ENCODE results near the gene PPRC1.

PPRC1 gene, protein sequence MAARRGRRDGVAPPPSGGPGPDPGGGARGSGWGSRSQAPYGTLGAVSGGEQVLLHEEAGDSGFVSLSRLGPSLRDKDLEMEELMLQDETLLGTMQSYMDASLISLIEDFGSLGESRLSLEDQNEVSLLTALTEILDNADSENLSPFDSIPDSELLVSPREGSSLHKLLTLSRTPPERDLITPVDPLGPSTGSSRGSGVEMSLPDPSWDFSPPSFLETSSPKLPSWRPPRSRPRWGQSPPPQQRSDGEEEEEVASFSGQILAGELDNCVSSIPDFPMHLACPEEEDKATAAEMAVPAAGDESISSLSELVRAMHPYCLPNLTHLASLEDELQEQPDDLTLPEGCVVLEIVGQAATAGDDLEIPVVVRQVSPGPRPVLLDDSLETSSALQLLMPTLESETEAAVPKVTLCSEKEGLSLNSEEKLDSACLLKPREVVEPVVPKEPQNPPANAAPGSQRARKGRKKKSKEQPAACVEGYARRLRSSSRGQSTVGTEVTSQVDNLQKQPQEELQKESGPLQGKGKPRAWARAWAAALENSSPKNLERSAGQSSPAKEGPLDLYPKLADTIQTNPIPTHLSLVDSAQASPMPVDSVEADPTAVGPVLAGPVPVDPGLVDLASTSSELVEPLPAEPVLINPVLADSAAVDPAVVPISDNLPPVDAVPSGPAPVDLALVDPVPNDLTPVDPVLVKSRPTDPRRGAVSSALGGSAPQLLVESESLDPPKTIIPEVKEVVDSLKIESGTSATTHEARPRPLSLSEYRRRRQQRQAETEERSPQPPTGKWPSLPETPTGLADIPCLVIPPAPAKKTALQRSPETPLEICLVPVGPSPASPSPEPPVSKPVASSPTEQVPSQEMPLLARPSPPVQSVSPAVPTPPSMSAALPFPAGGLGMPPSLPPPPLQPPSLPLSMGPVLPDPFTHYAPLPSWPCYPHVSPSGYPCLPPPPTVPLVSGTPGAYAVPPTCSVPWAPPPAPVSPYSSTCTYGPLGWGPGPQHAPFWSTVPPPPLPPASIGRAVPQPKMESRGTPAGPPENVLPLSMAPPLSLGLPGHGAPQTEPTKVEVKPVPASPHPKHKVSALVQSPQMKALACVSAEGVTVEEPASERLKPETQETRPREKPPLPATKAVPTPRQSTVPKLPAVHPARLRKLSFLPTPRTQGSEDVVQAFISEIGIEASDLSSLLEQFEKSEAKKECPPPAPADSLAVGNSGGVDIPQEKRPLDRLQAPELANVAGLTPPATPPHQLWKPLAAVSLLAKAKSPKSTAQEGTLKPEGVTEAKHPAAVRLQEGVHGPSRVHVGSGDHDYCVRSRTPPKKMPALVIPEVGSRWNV (N-terminal part only)

DNA sequence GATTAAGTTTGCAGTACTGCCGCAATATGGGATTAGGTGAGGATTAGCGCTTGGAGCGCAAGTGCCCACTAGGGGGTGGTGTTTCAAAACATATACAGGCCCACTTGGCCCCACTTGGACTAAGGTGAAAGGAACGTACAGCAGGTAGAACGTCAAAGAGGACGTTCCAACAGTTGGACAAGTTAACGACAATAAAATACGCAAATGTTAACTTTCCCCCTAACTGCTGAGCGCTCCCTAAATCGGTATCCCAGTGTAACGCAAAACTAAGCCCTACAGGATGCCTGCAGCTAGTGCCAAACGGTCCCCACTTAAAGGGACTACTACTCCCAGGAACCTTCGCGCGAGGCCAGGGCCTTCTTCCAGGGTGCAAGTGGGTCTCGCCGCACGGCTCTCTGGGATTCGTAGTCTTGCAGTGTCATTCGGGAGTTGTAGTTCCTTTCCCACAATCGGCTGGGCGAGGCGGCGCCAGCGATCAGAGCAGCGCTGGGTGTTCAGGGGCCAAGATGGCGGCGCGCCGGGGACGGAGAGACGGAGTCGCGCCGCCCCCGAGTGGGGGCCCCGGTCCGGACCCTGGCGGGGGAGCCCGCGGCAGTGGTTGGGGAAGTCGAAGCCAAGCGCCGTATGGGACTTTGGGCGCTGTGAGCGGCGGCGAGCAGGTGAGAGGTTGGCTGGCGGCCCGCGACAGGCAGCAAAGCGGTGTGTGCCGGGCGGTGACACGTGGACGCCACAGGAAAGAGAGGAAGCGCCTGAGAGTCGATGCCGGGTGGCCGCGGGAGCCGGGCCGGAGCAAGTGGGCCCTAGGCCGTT is at the start of gene PPRC1:
TSS of gene PPRC1 (plus strand) at position 478 of the 810 bp plus-strand sequence. CDS start at position 507, 29 bp downstream.
- peak; percentile 96 for DNase-seq (ENCODE audit: low read depth)

DNA sequence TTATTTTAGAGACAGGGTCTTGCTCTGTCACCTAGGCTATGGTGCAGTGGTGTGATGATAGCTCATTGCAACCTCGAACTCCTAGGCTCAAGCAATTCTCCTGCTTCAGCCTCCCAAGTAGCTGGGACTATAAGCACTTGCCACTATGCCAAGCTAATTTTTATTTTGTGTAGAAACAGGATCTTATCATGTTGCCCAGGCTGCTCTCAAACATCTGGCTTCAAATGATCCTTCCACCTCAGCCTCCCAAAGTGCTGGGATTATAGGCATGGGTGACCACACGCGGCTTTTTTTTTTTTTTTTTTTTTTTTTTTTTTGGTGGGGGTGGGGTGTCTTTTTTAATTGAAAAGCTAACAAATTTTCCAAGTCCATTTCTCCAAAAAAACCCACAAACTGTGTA is 49.3 kb upstream of the PPRC1 start:
- DNase-seq (ENCODE audit: low read depth): no peak

DNA sequence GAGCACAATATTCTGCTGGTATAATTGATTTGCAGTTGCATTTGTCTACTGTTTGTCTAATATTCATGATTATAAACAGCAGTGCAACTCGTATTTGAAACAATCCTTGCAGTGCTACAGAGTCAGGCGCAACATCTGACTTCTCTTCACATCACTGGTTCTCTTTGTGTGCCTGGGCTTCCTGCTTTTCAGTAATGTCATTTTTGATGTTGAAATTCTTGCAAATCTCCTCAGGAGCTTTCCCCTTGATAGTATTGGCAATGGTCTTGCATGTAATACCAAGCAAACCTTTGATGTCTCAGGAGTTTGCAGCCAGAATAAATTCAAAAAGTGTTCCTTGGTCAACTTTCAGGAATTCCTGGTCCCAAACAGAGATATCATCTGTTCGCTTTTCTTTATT is 47.5 kb upstream of the PPRC1 start:
- no peak for DNase-seq (ENCODE audit: low read depth)

DNA sequence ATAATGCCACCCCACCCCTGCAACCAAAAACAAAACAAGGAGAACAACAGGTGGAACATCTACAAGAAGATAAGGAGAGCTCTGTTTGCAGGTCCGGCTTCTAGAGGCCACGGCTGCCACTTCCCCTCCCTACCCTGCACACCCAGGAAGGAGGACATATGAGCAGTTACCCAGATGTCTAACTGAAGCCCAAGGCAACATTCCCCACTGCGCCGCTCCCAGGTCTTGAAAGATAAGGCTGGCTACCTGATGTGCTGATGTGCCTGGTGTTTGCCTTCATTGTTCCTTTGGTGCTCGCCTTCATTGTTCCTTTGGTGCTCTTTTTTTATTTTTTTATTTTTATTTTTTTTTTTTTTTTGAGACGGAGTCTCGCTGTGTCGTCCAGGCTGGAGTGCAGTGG is 46.6 kb upstream of the PPRC1 start:
- DNase-seq (ENCODE audit: low read depth): no peak

DNA sequence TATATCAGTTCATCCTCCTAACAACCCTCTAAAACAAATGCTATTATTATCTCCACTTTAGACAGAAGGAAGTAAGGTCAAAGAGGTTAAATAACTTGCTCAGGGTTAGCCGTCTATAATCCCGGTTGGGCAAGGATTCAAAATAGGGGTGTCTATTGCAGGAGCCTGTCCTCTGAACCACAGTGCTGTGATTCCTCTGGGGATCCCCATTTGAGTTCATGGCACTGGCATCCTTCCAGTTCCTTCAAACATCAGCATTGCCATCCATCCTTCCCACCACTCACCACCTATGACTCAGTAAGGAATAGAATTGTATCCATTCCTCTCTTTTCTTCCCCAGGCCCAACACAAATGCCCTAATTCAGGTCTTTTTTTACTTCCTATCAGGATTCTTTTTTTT is 42.1 kb upstream of the PPRC1 start:
- no peak for DNase-seq (ENCODE audit: low read depth)

DNA sequence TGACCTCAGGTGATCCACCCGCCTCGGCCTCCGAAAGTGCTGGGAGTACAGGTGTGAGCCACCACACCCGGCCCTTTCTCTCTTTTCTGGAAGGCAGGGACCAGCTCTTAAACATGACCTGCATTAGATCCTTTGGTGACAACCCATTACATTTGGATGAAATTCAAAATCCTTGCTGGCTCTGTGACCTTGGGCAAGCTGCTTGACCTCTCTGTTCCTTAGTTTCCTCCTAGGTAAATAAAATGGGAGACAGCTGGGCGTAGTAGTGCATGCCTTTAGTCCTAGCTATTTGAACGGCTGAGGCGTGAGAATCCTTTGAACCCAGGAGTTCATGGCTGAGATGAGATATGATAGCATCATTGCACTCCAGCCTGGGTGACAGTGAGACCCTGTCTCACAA is 36.4 kb upstream of the PPRC1 start:
- no peak for DNase-seq (ENCODE audit: low read depth)

DNA sequence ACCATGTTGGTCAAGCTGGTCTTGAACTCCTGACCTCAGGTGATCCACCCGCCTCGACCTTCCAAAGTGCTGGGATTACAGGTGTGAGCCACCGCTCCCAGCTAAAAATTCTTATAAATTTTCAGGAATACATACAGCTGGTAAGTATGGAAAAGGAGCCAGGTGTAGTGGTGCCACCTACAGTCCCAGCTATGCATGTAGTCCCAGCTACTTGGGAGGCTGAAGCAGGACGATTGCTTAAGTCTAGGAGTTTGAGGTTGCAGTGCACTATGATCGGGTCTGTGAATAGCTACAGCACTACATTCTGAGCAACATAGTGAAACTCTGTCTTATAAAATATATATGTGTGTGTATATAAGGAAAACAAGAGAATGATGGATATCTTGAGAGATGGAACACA is 31.7 kb upstream of the PPRC1 start:
- no peak for DNase-seq (ENCODE audit: low read depth)

DNA sequence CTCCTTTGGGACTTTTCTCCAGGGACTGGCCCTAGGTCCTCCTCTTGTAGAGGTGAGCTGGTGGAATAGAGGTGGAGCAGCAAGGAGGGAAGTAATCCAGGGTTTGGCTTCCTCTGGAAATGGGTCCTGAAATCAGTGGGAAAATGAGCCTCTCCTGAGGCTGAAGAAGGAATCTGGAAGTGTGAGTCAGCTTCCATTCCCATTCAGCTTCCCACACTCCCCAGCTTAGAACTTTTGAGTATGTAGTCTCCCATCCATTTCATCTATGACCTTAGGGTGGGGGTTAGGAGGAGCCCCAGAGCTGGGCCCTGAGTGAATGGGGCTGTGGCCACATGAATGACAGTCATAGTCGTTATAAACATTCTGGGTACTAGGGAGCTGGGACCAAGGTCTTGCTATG is 30.4 kb upstream of the PPRC1 start:
- no peak for DNase-seq (ENCODE audit: low read depth)

DNA sequence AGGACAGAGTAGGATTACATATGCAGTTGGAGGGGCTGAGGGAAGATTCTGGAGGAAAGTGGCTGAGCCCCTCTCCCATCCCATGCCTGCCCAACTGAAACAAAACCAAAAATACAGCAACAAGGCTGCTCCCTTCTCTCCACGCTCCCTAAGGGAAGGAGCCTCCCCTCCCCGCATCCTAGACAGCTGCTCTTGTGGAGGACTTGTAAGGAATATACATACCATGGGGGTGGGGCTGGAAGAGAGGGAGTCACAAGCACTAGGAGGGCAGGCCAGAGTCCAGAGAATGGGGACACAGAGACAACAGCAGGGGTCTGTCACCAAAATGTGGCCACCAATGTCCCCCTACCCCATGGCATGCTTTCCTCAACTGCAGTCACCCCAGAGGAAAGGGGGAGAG is 25.8 kb upstream of the PPRC1 start:
- DNase-seq (ENCODE audit: low read depth): no peak

DNA sequence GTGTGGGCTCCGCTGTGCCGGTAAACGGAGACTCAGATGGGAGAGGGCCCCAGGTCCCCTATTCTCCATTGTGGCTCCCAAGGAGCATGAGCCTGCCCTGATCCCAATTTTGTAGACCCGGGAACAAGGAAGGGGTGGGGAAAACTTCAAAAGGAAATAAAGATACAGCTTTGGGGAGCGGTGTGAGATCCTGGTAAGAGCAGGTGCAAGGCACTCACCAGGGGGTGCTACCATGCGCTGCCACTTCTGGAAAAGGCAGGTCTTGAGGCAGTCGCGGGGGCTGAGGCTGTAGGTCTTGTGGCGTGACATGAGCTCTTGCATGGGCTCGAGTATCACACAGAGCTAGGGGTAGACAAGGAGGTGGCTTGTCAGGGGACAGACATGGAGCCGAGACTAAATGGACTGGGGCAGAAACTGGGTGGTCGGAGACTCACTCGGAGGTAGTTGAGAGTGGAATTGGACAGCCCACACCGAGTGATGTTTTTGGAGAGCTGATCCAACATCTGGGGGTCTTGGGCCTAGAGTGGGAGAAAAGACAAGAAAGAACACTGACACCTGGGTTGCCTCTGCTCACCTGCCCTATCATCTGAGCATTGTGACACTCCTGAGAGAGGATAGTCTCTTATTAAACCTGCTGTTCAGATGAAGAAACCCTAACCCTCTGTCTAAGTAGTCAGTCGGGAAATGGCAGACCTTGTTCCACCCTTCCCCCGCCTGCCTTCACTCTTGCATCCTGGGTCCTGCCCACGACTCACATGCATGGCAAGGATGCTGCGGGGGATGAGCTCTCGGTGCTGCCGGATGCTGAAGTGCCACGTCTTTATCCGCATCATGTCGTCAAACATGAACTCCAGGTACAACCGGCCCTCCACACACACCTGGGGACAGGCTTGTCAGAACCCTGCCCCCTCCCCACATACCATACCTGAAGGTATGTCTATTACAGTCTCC is 23.4 kb upstream of the PPRC1 start:
- DNase-seq (ENCODE audit: low read depth): no peak

DNA sequence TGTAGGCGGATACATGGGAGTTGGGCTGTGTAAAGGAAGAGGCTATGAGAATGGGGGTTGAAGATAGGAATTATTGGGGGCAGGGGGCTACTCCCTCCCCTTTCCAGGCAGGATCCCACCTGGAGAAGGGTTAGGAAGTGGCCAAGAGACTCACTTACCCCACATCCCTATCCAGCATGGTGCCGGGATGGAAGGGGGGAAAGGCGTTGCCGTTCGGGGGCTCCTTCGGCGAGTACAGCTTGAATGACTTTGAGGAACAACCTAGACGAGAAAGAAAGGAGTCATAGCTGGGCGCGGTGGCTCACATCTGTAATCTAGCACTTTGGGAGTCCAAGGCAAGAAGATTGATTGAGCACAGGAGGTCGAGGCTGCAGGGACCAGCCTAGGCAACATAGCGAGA is 21.6 kb upstream of the PPRC1 start:
- no peak for DNase-seq (ENCODE audit: low read depth)

DNA sequence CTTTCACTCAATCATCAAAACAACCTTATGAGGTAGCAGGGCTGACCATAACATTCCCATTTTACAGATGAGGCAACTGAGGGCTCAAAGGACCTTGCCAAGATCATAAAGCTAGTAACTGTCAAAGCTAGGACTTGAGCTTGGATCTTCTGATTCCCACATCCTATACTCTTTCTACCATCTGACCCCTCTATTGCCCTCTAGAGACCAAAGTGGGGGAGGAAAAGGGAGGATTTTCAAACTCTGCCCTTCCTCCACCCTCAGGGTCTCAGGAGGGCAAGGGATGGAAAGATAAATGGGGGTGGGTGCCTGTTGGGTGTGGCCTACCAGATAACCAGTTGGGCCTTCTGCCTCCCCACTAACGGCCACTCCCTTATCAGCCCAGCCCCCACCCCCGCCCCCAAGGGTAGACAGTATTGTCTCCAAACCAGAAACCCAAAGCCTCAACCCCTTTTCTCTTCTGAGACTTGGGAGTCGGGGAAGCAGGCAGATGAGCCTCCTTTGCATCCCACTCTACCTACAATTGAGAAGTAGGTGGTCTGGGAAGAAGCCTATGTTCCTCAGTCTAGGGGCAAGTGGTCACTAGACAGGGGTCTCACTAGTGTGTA is 20.5 kb upstream of the PPRC1 start:
- DNase-seq (ENCODE audit: low read depth): no peak

DNA sequence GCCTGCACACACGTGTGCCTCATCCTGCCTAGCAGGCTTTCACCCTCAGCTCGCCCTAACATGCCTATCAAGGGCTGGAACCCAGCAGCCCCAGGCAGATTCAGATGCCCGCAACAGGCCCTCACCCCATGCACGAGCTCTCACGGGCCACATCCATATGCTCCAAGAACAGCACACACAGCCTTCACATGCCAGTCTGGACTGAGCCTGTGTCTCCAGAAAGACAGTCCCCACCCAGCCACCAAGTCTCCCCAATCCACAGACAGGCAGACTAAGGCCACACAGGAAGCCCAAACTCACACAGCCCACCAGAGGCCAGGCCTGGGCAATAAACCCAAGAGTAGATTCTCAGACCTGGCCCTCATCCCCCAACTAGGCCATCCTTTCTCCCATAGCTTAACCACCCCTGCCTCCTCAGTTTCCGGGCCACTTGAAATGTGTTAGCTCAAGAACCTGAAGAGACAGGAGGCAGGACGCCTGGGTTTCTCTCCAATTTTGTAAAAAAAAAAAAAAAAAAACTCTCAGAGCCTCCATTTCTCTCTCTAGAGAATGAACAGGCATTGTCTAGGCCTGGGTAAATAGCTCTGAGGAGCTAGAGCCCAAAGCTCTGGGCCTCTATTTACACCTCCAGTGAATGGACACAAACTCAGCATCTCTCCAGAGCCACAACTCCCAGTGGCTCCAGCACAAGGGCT is 19.4 kb upstream of the PPRC1 start:
- no peak for DNase-seq (ENCODE audit: low read depth)

DNA sequence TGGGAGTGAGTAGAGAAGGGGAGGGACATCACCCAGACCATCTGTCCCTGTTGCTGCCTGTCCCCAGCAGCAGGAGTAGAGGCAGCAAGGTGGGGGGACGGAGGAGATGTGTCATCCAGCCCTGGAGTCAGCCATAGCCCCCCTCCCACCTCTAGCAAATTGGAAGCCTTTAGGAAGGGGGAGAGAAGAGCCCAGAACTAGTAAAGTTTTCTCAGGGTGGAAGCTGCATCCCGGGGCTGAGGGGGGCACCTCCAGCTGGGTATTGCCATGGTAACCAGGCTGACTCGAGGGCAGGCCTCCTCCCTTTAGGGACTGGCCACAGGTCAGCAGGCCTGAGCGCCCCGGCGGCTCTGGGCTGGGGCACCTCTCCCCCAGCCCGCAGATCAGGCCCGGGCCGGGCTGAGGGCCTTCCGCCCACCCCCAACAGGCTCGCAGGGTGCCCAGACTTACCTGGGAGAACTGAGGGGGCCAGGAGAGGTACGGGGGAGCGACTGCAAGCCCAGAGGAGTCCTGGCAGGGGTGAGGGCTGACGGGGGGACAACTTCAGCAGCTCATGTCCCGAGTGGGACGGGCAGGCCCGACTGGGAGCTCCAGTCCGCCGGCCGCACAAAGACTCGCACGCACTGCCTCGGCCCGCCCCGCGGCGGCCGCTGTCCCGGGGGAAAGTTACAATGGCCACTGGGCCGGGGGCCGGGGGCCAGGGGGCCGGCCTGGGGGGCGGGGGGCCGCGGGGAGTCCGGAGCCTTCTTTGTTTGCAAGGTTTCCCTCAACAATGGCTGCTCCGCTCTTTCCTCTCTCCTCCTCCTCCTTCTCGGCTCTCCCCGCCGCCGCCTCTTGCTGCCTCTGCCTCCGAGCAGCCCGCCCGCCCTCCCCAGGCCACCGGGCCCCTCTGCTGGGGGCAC is 18.6 kb upstream of the PPRC1 start:
- no peak for DNase-seq (ENCODE audit: low read depth)

DNA sequence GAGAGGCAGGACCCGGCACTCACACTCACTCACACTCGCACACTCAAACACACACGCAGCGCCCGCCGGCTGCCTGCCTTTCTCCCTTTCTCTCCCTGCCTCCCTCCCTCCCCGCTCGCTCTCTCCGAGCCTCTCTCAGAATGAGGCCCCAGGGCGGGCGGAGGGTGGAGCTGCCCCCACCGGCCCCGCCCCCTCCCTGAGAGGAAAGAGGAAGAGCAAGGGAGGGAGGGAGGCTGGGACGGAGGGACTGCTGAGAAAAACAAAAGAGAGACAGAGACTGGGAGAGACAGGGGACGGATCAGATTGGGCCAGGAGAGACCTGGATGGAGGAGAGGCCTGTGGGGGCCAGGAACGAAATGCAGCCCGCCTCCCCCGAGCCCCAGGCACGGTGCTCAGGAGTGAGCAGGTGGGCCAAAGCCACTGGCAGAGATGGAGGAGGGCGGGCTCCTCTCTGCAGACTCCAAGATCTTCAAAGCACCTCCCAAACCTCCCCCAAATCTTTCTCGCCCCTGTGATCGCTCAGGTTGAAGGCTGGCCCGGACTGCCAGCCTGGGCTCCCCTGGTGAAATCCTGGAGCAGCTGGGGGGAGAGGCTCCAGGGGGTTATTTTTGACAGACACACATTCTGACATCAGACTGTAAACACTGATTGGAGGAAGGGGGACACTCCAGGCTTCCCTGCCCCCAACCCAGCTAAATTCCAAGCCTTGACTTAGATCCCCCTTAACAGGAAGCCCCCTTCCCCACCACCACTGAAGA is 17.8 kb upstream of the PPRC1 start:
- DNase-seq (ENCODE audit: low read depth): peak; percentile 73

DNA sequence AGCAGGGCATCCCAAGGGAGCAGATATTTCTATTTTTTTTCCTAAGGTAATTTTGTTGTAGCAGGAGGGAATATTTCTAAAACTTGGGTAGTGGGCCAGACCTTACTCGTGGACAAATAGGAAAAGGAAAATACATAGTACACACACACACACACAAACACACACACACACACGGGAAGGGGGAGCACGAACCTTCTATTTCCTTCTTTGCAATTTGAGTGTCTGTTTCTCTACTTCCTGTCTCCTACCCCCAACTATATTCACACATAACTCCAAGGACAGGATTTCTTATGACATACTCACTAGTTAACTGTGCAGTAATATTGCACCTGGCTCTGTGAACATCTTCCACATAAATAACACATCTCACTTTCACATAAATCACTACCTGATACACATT is 17.1 kb upstream of the PPRC1 start:
- no peak for DNase-seq (ENCODE audit: low read depth)

DNA sequence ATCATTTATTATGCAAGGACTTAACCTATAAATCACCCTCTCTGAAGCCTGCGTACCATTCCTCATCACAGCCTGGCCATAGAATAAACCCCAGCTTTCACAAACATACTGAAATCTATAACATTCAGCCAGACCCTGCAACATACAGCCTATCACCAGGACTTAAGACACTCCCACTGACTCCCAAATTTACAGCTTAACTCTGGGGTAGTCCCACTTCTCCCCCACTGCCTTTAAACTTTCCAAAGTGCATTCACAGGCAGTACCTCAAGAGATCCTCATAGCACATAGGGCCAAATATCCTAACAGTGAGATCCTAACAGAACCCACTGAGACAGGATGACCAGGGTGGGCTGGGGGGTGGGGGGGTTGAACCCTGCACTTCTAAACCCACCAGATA is 16.2 kb upstream of the PPRC1 start:
- DNase-seq (ENCODE audit: low read depth): no peak
